HepG2 (cell line): ENCODE results near the gene SLC35A2.

ENCODE experiments used
- ATF3 ChIP-seq: sonication (generic); formaldehyde crosslinking; IDR thresholded peaks from 2 replicates; pipeline ENCODE4 v1.4.0; 2020; ENCODE audit warnings: missing genetic modification reagents
- BORCS8-MEF2B ChIP-seq: sonication (generic); formaldehyde crosslinking; IDR thresholded peaks from 2 replicates; pipeline ENCODE4 v1.8.0; 2022; ENCODE audit warnings: mild to moderate bottlenecking, missing genetic modification reagents
- CTCF ChIP-seq: sonication (generic); formaldehyde crosslinking; IDR thresholded peaks from 2 replicates; pipeline ENCODE4 v1.5.0; 2020; ENCODE audit warnings: mild to moderate bottlenecking, missing genetic modification reagents, moderate library complexity
- GTF2F1 ChIP-seq: fragments of 150-350 bp; IDR thresholded peaks from 2 replicates; pipeline ENCODE4 v1.6.1; 2014; ENCODE audit warnings: low read length
- JUND ChIP-seq: sonication (generic); formaldehyde crosslinking; IDR thresholded peaks from 2 replicates; pipeline ENCODE4 v1.8.0; 2022; ENCODE audit warnings: mild to moderate bottlenecking, missing genetic modification reagents
- KMT2A ChIP-seq: sonication (generic); formaldehyde crosslinking; IDR thresholded peaks from 2 replicates; pipeline ENCODE4 v1.4.0; 2020; ENCODE audit warnings: missing genetic modification reagents
- LCORL ChIP-seq, 2 experiments: fragments of 450-650 bp in 1 of 2; sonication (generic) in 1 of 2; formaldehyde crosslinking in 1 of 2; IDR thresholded peaks; 2 replicates each; pipeline versions ENCODE4 v1.5.0 to v1.6.1; 2017 to 2020; ENCODE audit warnings: antibody characterized with exemption in 1 of 2, missing genetic modification reagents in 1 of 2
- RBFOX2 ChIP-seq: fragments of 200-400 bp; formaldehyde crosslinking; IDR thresholded peaks from 2 replicates; pipeline ENCODE4 v1.6.1; 2017; ENCODE audit warnings: low read depth, mild to moderate bottlenecking, low read length
- TBX3 ChIP-seq: fragments of 450-650 bp; IDR thresholded peaks from 2 replicates; pipeline ENCODE4 v1.6.1; 2017; ENCODE audit warnings: antibody characterized with exemption, mild to moderate bottlenecking, inconsistent platforms, borderline replicate concordance
- TEAD3 ChIP-seq: optimal IDR thresholded peaks from 2 replicates; pipeline ENCODE3; 2016; ENCODE audit warnings: borderline replicate concordance
- ZNF225 ChIP-seq: sonication (generic); formaldehyde crosslinking; IDR thresholded peaks from 2 replicates; pipeline ENCODE4 v1.4.0; 2020; ENCODE audit warnings: mild to moderate bottlenecking, missing genetic modification reagents
- ZNF276 ChIP-seq: sonication (generic); formaldehyde crosslinking; IDR thresholded peaks from 2 replicates; pipeline ENCODE4 v1.4.0; 2020; ENCODE audit warnings: mild to moderate bottlenecking, low read depth, missing genetic modification reagents
- ZNF33A ChIP-seq: sonication (generic); formaldehyde crosslinking; IDR thresholded peaks from 2 replicates; pipeline ENCODE4 v1.5.1; 2020; ENCODE audit warnings: missing genetic modification reagents, mild to moderate bottlenecking, moderate library complexity, borderline replicate concordance

GRCh38 chrX:48956728-48957414 is 45.4 kb upstream of the SLC35A2 start:
- TF ChIP-seq RBFOX2: peak; percentile 36
- no peak for TF ChIP-seq TBX3
- no peak for TF ChIP-seq ATF3
- TF ChIP-seq CTCF (CRISPR knock-in tag): no peak
- TF ChIP-seq ZNF33A (CRISPR knock-in tag): no peak
- no peak for TF ChIP-seq ZNF276 (CRISPR knock-in tag)
- no peak for TF ChIP-seq GTF2F1
- TF ChIP-seq TEAD3: no peak
- no peak for TF ChIP-seq BORCS8-MEF2B
- TF ChIP-seq JUND (CRISPR knock-in tag): no peak
- TF ChIP-seq LCORL (IDR thresholded peaks at IDR 0.05): no peak
- TF ChIP-seq LCORL (CRISPR knock-in tag; IDR thresholded peaks at IDR 0.05): no peak
- TF ChIP-seq KMT2A: no peak
- TF ChIP-seq ZNF225 (CRISPR knock-in tag): no peak
